HG03025 (cell line): ENCODE measurements around the gene CEMP1.

Experiments used
- ATAC-seq: cut with Tn5 transposase; IDR thresholded peaks from one replicate; pipeline ENCODE4 v1.9.1; 2021; ENCODE audit warnings: mild to moderate bottlenecking, moderate library complexity; ENCODE audit not compliant: unreplicated experiment, low FRiP score

Gene CEMP1

GRCh38 chr16:2507052-2507659, 24.1 kb downstream of the CEMP1 start:
- ATAC-seq: no peak

DNA sequence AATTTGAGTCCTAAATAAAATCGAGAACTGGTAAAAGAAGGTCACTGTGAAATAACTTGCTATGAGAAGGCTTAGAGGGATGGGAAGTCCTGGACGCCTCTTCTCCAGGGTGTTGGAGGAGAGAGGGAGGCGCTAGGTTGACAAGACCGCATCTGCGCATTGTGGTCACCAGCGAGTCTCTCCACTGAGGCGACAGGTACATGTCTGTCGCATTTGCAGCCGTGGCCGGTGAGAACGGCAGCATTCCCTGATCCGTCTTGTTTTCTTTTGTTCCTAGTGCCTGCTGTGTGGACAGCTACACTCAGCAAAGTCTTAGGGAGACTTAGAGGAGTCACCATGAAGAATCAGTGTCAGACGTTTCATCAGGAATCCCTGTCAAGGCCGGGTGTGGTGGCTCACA, 25.5 kb downstream of the CEMP1 start:
- no peak for ATAC-seq

DNA sequence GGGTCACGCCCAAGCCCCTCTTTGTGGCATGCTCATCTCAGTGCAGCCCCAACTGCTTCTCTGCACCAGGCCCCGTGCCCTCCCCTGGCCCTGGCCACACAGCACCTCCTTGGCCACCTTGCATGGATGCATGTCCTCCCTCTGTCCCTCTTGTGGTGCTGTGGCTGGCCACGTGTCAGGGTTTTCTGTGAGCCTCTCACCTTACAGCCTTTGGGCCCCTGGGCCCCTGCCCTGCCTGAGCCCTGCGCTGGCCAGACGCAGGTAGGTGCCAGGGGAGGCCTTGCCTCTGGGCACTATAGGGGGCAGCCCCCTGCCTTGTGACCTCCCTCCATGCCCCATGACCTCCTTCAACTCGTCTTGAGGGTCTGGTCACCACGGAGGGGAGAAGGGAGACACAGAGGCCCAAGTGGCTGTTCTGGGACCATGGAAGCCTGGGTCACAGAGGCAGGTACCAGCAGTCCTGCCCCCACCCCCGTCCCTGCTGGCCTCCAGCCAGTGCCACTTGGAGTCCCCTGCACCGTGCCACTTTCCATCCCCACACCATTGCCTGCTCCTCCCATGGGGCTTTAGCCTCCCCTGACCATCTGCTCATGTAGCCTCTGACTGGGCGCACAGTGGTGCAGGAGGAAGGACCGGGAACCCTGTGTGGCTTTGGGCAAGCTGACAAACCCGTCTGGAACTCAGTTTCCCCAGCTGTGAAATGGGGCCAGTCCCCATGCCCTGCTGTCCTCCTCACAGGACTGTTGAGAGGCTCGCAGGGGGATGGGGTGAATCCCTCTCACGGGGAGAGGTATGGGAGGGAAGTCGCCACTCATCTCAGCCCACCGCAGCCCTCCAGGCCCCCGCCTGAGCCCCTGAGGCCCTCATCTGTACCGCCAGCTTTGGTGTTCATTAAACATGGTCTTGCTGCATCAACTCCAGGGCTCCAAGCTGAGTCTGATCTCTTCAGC, 29.0 kb downstream of the CEMP1 start:
- no peak for ATAC-seq

DNA sequence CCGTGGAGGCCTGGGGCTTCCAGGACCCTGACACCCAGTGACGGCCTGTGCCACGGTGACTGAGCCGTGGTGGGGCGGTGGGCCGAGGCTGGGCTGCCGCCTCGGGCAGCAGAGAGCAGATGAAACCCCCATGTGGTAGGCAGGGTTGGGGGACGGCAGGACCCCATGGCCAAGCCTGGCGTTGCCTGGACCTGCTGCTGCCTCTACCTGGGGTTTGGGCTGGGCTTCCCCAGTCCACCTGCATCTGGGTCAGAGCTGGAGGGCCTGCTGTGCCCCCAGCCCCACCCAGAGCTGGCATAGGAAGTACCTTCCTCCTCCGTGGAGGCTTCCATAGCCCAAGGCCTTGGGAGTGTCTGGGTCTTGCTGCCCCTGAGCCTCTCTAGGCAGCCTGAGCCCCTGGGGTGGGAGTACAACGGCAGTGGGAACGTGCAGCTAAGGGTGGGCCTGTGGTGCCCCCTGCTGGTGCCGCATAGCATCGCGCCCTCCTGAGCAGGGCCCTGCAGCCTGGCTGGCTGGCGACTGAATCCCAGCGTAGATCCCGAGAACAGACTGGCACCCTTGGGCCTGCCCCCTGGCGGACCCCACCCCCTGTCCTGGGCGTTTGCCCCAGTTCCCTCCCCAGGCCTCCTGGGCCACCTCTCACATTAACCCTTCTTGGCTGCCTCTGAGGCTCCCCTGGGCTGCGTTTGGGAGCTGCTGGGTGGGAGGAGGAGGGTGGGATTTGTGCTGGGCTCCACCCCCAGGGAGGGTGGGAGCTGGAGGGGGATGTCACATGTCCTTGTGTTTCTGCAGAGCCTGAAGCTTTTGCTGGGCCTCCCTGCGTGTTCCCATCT, 30.1 kb downstream of the CEMP1 start:
- no peak for ATAC-seq

DNA sequence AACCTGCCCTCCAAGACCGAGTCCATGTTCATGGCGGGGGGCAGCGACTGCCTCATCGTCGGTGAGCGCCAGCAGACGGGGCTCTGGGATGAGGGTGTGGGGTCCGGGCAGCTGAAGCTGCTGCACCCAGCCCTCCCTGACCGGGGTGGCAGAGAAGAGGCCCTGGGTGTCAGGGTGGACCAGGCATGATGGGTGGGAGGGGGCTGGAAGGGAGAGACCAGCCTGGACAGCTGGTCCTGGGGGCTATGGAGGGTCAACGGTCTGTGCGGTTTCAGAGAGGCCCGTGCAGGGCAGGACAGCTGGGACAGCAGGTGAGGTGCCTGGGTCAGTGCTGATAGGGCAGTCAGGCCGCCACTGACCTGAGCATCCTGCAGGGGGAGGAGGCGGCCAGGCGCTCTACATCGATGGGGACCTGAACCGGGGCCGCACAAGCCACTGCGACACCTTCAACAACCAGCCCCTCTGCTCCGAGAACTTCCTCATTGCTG, 30.7 kb downstream of the CEMP1 start:
- no peak for ATAC-seq

DNA sequence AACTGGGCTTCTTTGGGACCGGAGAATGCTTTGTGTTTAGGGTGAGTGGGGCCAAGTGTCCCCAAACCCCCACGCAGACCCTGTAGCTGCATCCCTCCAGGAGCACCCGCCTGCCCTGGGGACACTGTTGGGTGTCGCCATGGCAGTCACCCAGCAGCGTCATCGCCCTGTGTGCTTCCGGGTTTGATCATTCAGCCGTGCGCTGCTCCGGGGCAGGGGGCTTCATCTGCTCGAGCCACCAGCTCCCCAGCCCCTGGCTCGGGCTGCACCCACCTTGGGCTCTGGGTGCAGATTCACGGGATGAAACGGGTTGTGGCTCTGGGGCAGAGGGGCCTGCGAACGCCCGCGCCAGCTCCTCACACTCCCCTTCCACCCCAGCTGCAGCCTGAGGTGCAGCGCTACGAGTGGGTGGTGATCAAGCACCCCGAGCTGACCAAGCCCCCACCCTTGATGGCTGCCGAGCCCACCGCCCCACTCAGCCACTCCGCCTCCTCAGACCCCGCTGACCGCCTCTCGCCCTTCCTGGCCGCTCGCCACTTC, 31.2 kb downstream of the CEMP1 start:
- no peak for ATAC-seq

- no peak for ATAC-seq
Measured at GRCh38 chr16:2499454-2499853, 31.8 kb downstream of the CEMP1 start.

- ATAC-seq: no peak
Measured at GRCh38 chr16:2498531-2499253, 32.5 kb downstream of the CEMP1 start.

GRCh38 chr16:2497695-2498484, 33.3 kb downstream of the CEMP1 start:
- ATAC-seq: no peak

DNA sequence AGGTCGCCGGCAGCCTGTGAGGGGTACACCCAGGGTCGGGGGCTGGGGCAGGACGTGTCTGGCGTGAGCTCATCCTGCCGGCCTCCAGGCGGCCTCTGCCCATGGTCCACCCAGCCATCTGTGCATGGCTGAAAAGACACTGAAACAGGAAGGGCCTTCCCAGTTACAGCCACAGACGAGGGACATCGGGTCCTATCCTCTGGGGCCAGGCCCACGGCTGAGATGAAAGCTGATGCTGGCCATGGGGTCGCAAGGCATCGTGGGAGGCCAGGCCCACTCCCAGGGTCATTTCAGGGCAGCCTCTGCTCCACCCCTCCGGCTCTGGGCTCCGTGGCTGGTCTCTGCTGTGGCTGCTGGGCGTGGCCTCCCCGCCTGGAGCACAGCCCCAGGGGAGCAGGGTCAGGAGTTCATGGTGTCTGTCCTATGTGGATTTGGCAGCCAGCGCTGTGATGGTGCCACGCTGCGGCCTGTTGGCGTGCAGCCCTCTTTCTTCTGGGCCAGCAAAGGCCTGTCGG, 34.0 kb downstream of the CEMP1 start:
- ATAC-seq: no peak

DNA sequence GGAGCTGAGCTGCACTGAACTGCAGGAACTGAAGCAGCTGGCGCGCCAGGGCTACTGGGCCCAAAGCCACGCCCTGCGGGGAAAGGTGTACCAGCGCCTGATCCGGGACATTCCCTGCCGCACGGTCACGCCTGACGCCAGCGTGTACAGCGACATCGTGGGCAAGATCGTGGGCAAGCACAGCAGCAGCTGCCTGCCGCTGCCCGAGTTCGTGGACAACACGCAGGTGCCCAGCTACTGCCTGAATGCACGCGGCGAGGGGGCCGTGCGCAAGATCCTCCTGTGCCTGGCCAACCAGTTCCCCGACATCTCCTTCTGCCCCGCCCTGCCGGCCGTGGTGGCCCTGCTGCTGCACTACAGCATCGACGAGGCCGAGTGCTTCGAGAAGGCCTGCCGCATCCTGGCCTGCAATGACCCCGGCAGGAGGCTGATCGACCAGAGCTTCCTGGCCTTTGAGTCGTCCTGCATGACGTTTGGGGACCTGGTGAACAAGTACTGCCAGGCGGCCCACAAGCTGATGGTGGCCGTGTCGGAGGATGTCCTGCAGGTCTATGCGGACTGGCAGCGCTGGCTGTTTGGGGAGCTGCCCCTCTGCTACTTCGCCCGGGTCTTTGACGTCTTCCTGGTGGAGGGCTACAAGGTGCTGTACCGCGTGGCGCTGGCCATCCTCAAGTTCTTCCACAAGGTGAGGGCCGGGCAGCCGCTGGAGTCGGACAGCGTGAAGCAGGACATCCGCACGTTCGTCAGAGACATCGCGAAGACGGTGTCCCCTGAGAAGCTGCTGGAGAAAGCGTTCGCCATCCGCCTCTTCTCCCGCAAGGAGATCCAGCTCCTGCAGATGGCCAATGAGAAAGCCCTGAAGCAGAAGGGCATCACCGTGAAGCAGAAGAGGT, 34.7 kb downstream of the CEMP1 start:
- no peak for ATAC-seq

GRCh38 chr16:2495041-2495440, 36.2 kb downstream of the CEMP1 start:
- ATAC-seq: no peak

GRCh38 chr16:2494616-2495015, 36.6 kb downstream of the CEMP1 start:
- no peak for ATAC-seq

GRCh38 chr16:2493605-2494004, 37.6 kb downstream of the CEMP1 start:
- ATAC-seq: no peak

DNA sequence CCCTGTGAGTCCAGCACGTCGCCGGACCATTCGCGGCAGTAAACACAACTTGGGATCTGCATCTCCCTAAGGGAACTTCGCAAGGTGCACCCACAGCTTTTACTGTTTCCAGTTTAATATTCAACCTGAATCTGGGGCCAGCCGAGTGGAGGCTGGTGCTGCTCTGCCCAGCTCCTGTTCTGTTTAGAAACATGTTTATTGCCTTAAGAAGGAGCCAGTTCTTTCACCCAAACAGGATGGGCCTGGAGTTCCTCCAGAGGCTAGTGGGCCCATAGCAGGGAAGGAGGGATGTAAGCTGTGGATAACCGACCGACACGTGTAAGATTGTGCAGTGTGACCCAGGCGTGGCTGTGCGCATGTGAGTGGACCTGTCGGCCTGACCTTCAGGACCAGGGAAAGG, 38.9 kb downstream of the CEMP1 start:
- ATAC-seq: no peak

- no peak for ATAC-seq
Measured at GRCh38 chr16:2490190-2491105, 40.8 kb downstream of the CEMP1 start.

GRCh38 chr16:2489581-2489980, 41.6 kb downstream of the CEMP1 start:
- ATAC-seq: no peak
